Mucosa of descending colon (tissue), 3 donors: Measurements from ENCODE around the gene UMAD1. TPM values are rescaled to one million over a fixed set of nuclear protein-coding genes. Genes with fewer than 3 reads are reported as not detected.
A peak's percentile ranks its signal among the peaks of the same experiment; 100 is the strongest.
"Not testable (repeated sequence)": the region's sequence is repeated elsewhere in the genome, so short reads cannot be mapped to it uniquely, and the experiment has no call there.

Experiments
- ATAC-seq: fragments of 200-7000 bp; cut with Tn5 transposase; one replicate; pipeline ENCODE4 v1.9.1; 2020; ENCODE audit warnings: mild to moderate bottlenecking, moderate library complexity
- DNase-seq, 3 donors: peaks; one replicate each; pipeline ENCODE4 v3.0.0-alpha.2; 2020
- H3K36me3 ChIP-seq: fragments of 200-600 bp; one replicate; pipeline ENCODE4 v1.8.0; 2021; ENCODE audit warnings: low read depth, mild to moderate bottlenecking
- H3K4me1 ChIP-seq: fragments of 200-600 bp; one replicate; pipeline ENCODE4 v1.8.0; 2021; ENCODE audit warnings: low read depth, mild to moderate bottlenecking
- H3K4me3 ChIP-seq: fragments of 200-600 bp; one replicate; pipeline ENCODE4 v1.8.0; 2021; ENCODE audit warnings: mild to moderate bottlenecking
- H3K9me3 ChIP-seq: fragments of 200-600 bp; one replicate; pipeline ENCODE4 v1.8.0; 2021; ENCODE audit warnings: mild to moderate bottlenecking
- CTCF ChIP-seq: fragments of 200-600 bp; IDR thresholded peaks from one replicate; pipeline ENCODE4 v1.8.0; 2022; ENCODE audit warnings: antibody characterized with exemption, mild to moderate bottlenecking
- intact Hi-C, 2 donors: fragments of 100-400 bp; cut with DNase I in 1 of 2; cut with micrococcal nuclease in 1 of 2; formaldehyde crosslinking; loops; one replicate each; pipeline versions ENCODE4 v1.11.0 to v1.11.1; 2022; cut with DNase I, micrococcal nuclease
- total RNA-seq, 3 donors: library from RNA; stranded (reverse); fragmentation: NEBNext Ultra II Directional in 2 of 3; extraction: Animal tissue kit (Norgen Biotek cat#: 25700) in 2 of 3; gene quantifications; one replicate each; pipeline versions ENCODE4 v1.2.1 to v1.2.4, GENCODE V29; 2021 to 2023
- donor health status: DM: no; HTN: no; CAD: no; lungs with moderate emphysema.
- donor health status: DM: no; HTN: no; CAD: no.
- donor health status: DM: no; HTN: yes; CAD: no.

The UMAD1 gene
- total RNA-seq, 3 donors from 2014 or later, result 18.5 to 22.1 (median 18.6) TPM

- Histone ChIP-seq H3K4me1 (no peaks in the 10 kb centered on the region), H3K9me3 (no peaks in the 10 kb centered on the region), H3K4me3 (no peak overlapping the region), H3K36me3 (no peaks in the 10 kb centered on the region)
- TF ChIP-seq CTCF, result no peak
- intact Hi-C loops, result no loop called here
- ATAC-seq (no peak), DNase-seq (no peak)
Measured at GRCh38 chr7:7795630-7796121, 155.1 kb downstream of the UMAD1 start.

- DNase-seq, result no peak
- Histone ChIP-seq H3K9me3 (no peaks in the 10 kb centered on the region), H3K4me1 (no peaks in the 10 kb centered on the region), H3K4me3 (no peak overlapping the region), H3K36me3 (no peaks in the 10 kb centered on the region)
- intact Hi-C loops, result no loop called here
- ATAC-seq, result no peak
- no peak for TF ChIP-seq CTCF
Measured at GRCh38 chr7:7798510-7798909, 158.0 kb downstream of the UMAD1 start.

GRCh38 chr7:7799138-7799537, 158.6 kb downstream of the UMAD1 start:
- Histone ChIP-seq H3K36me3 (no peaks in the 10 kb centered on the region), H3K4me1 (no peaks in the 10 kb centered on the region), H3K9me3 (no peaks in the 10 kb centered on the region), H3K4me3 (no peak overlapping the region)
- intact Hi-C loops, result no loop called here
- DNase-seq (no peak), ATAC-seq (peak; percentile 54)
- TF ChIP-seq CTCF, result no peak

- intact Hi-C loops, result no loop called here
- TF ChIP-seq CTCF, result no peak
Measured at GRCh38 chr7:7802531-7802930, 162.0 kb downstream of the UMAD1 start.

GRCh38 chr7:7803715-7804178, 163.2 kb downstream of the UMAD1 start:
- Histone ChIP-seq H3K4me1 (no peaks in the 10 kb centered on the region), H3K36me3 (no peaks in the 10 kb centered on the region), H3K9me3 (no peaks in the 10 kb centered on the region), H3K4me3 (no peak overlapping the region)
- intact Hi-C loops, result no loop called here
- no peak for TF ChIP-seq CTCF
- ATAC-seq (no peak), DNase-seq (no peak)

More at GRCh38 chr7:7802531-7802930, 162.0 kb downstream of the UMAD1 start:
- DNase-seq (no peak), ATAC-seq (no peak)
- Histone ChIP-seq H3K4me1 (no peaks in the 10 kb centered on the region), H3K9me3 (no peaks in the 10 kb centered on the region), H3K36me3 (no peaks in the 10 kb centered on the region), H3K4me3 (no peak overlapping the region)

GRCh38 chr7:7804822-7805221, 164.3 kb downstream of the UMAD1 start:
- ATAC-seq, H3K4me1 ChIP-seq, intact Hi-C loops: not testable (repeated sequence)

More at GRCh38 chr7:7804822-7805221, 164.3 kb downstream of the UMAD1 start:
- H3K9me3 ChIP-seq, DNase-seq, H3K4me3 ChIP-seq, H3K36me3 ChIP-seq: not testable (repeated sequence)
